Fibroblast of upper back skin (primary cell): Measurements from ENCODE around the gene QSER1.
"Not testable (repeated sequence)": the region's sequence is repeated elsewhere in the genome, so short reads cannot be mapped to it uniquely, and the experiment has no call there.

ENCODE experiments used
- DNase-seq: peaks from one replicate; pipeline ENCODE4 v3.0.0-alpha.2; 2013

The QSER1 gene

GRCh38 chr11:32892355-32893092 is at the start of gene QSER1:
QSER1 (plus strand) TSS chr11:32892811; CDS start chr11:32893126, 315 bp downstream.
- DNase-seq, result peak; percentile 58

- DNase-seq, result no peak
These were observed 49.1 kb upstream of the QSER1 start for GRCh38 chr11:32843544-32843943.

GRCh38 chr11:32847511-32847910 is 45.1 kb upstream of the QSER1 start:
- DNase-seq, result no peak

- no peak for DNase-seq
These were observed 42.9 kb upstream of the QSER1 start for GRCh38 chr11:32849761-32850160.

- DNase-seq, result no peak
These were observed 41.4 kb upstream of the QSER1 start for GRCh38 chr11:32851251-32851650.

- DNase-seq, result peak; percentile 31
These were observed 40.4 kb upstream of the QSER1 start for GRCh38 chr11:32852207-32852606.

GRCh38 chr11:32855601-32856000 is 37.0 kb upstream of the QSER1 start:
- no peak for DNase-seq

- DNase-seq, result no peak
These were observed 33.9 kb upstream of the QSER1 start for GRCh38 chr11:32858731-32859130.

- no peak for DNase-seq
These were observed 30.6 kb upstream of the QSER1 start for GRCh38 chr11:32861850-32862577.

GRCh38 chr11:32864555-32864954 is 28.1 kb upstream of the QSER1 start:
- DNase-seq, result no peak

GRCh38 chr11:32868752-32869151 is 23.9 kb upstream of the QSER1 start:
- DNase-seq, result not testable (repeated sequence)

- no peak for DNase-seq
These were observed 21.9 kb upstream of the QSER1 start for GRCh38 chr11:32870676-32871075.

GRCh38 chr11:32874132-32874531 is 18.5 kb upstream of the QSER1 start:
- DNase-seq, result no peak

GRCh38 chr11:32881286-32881685 is 11.3 kb upstream of the QSER1 start:
- DNase-seq, result no peak

GRCh38 chr11:32883421-32883820 is 9.2 kb upstream of the QSER1 start:
- DNase-seq, result no peak

- DNase-seq, result no peak
These were observed 8.6 kb upstream of the QSER1 start for GRCh38 chr11:32884023-32884422.

- peak; percentile 14 for DNase-seq
These were observed 7.7 kb upstream of the QSER1 start for GRCh38 chr11:32884770-32885384.

- no peak for DNase-seq
These were observed 7.1 kb upstream of the QSER1 start for GRCh38 chr11:32885556-32885955.

GRCh38 chr11:32886180-32886579 is 6.4 kb upstream of the QSER1 start:
- no peak for DNase-seq

GRCh38 chr11:32887707-32888383 is 4.8 kb upstream of the QSER1 start:
- not testable (repeated sequence) for DNase-seq

GRCh38 chr11:32888384-32888710 is 4.3 kb upstream of the QSER1 start:
- not testable (repeated sequence) for DNase-seq

GRCh38 chr11:32888805-32889204 is 3.8 kb upstream of the QSER1 start:
- DNase-seq, result peak; percentile 70

- no peak for DNase-seq
These were observed 1.6 kb upstream of the QSER1 start for GRCh38 chr11:32890843-32891656.
